ENCODE measurements around the gene BEST2. TPM values are rescaled to one million over a fixed set of nuclear protein-coding genes. Genes with fewer than 3 reads are reported as not detected.

The BEST2 gene
- total RNA-seq, 1 donor from 2014 or later = not detected

- no peak for DNase-seq
Observed at GRCh38 chr19:12731337-12731736, 20.3 kb upstream of the BEST2 start.

GRCh38 chr19:12733369-12734214 lies 18.0 kb upstream of the BEST2 start:
- peak; percentile 44 for DNase-seq

- DNase-seq = peak; percentile 100
Observed at GRCh38 chr19:12736995-12737834, 14.4 kb upstream of the BEST2 start, which contains the start of gene GET3. Gene GET3 (plus strand): TSS chr19:12737497. CDS start chr19:12737506, 9 bp downstream.

GRCh38 chr19:12737835-12738351 lies 13.7 kb upstream of the BEST2 start:
- DNase-seq = no peak

- no peak for DNase-seq
Observed at GRCh38 chr19:12745166-12745897, 6.3 kb upstream of the BEST2 start.

- DNase-seq = no peak
Observed at GRCh38 chr19:12748489-12748888, 3.1 kb upstream of the BEST2 start.

GRCh38 chr19:12749938-12750521 lies 1.6 kb upstream of the BEST2 start:
- peak; percentile 20 for DNase-seq

GRCh38 chr19:12750851-12751250 lies 740 bp upstream of the BEST2 start:
- no peak for DNase-seq

GRCh38 chr19:12752056-12752781 lies 628 bp downstream of the BEST2 start:
- DNase-seq = no peak

GRCh38 chr19:12754465-12755196 lies 3.0 kb downstream of the BEST2 start:
- no peak for DNase-seq

GRCh38 chr19:12756150-12756883 lies 4.7 kb downstream of the BEST2 start:
- no peak for DNase-seq

- peak; percentile 83 for DNase-seq
Observed at GRCh38 chr19:12757544-12758274, 6.1 kb downstream of the BEST2 start.

- no peak for DNase-seq
Observed at GRCh38 chr19:12759686-12760085, 8.1 kb downstream of the BEST2 start.

GRCh38 chr19:12763100-12763499 lies 11.5 kb downstream of the BEST2 start:
- no peak for DNase-seq

GRCh38 chr19:12764698-12765097 lies 13.1 kb downstream of the BEST2 start:
- no peak for DNase-seq

GRCh38 chr19:12766051-12766521 lies 14.5 kb downstream of the BEST2 start:
- DNase-seq = peak; percentile 43

- no peak for DNase-seq
Observed at GRCh38 chr19:12767150-12767549, 15.6 kb downstream of the BEST2 start.

GRCh38 chr19:12767666-12768065 lies 16.1 kb downstream of the BEST2 start:
- no peak for DNase-seq

- DNase-seq = no peak
Observed at GRCh38 chr19:12769689-12770088, 18.1 kb downstream of the BEST2 start.

All from dermis blood vessel endothelial cell (primary cell).